Progenitor cell of endocrine pancreas (in vitro differentiated cells): ENCODE results near the gene CEP20. TPM values are rescaled to one million over a fixed set of nuclear protein-coding genes. Genes with fewer than 3 reads are reported as not detected.

Experiments used
- DNase-seq: peaks from one replicate; pipeline ENCODE4 v3.0.0; 2021; ENCODE audit warnings: low spot score; ENCODE audit not compliant: unreplicated experiment
- H3K27ac Mint-ChIP-seq: 2 replicates; pipeline ENCODE4 v1.8.0; 2021; ENCODE audit warnings: mild to moderate bottlenecking, moderate library complexity, mixed read lengths
- H3K27me3 Mint-ChIP-seq: 2 replicates; pipeline ENCODE4 v1.8.0; 2021; ENCODE audit warnings: mixed read lengths
- H3K36me3 Mint-ChIP-seq: 2 replicates; pipeline ENCODE4 v1.8.0; 2022; ENCODE audit warnings: mixed read lengths; ENCODE audit not compliant: insufficient read depth
- H3K4me1 Mint-ChIP-seq: 2 replicates; pipeline ENCODE4 v1.8.0; 2021; ENCODE audit warnings: low read depth, mixed read lengths
- H3K4me3 Mint-ChIP-seq: 2 replicates; pipeline ENCODE4 v1.8.0; 2021; ENCODE audit warnings: low read depth, mild to moderate bottlenecking, moderate library complexity, mixed read lengths
- H3K9me3 Mint-ChIP-seq: 2 replicates; pipeline ENCODE4 v1.8.0; 2021; ENCODE audit warnings: low read depth, mixed read lengths
- CTCF ChIP-seq: fragments of 200-600 bp; sonication (generic); IDR thresholded peaks from one replicate; pipeline ENCODE4 v1.5.0; 2021; ENCODE audit warnings: antibody characterized with exemption, mild to moderate bottlenecking; ENCODE audit not compliant: unreplicated experiment
- total RNA-seq: library from RNA; stranded (reverse); gene quantifications from 2 replicates; pipeline ENCODE4 v1.2.1, GENCODE V29; 2021

CEP20 gene
- total RNA-seq, 1 donor from 2014 or later = 23.8 TPM

GRCh38 chr16:15870011-15870410, 18.4 kb downstream of the CEP20 start:
- DNase-seq = no peak
- Mint-ChIP-seq H3K4me3 (no peak overlapping the region), H3K9me3 (no peaks in the 10 kb centered on the region), H3K27me3 (no peaks in the 10 kb centered on the region), H3K27ac (peak overlapping the region; percentile 11), H3K4me1 (no peaks in the 10 kb centered on the region), H3K36me3 (peaks cover 5% of the 10 kb centered on the region)
- TF ChIP-seq CTCF = no peak

- H3K27me3 Mint-ChIP-seq = peaks cover 2% of the 10 kb centered on the region
- no peak for DNase-seq
- TF ChIP-seq CTCF = no peak
- H3K9me3 Mint-ChIP-seq = no peaks in the 10 kb centered on the region
- no peaks in the 10 kb centered on the region for H3K4me1 Mint-ChIP-seq
- peaks cover 3% of the 10 kb centered on the region for H3K36me3 Mint-ChIP-seq
- no peak overlapping the region for H3K4me3 Mint-ChIP-seq
- H3K27ac Mint-ChIP-seq = no peak overlapping the region
Measured at GRCh38 chr16:15866451-15866850, 22.0 kb downstream of the CEP20 start.

- Mint-ChIP-seq H3K36me3 (peaks cover 3% of the 10 kb centered on the region), H3K4me1 (no peaks in the 10 kb centered on the region), H3K27ac (no peak overlapping the region), H3K27me3 (peaks cover 6% of the 10 kb centered on the region), H3K4me3 (no peak overlapping the region), H3K9me3 (no peaks in the 10 kb centered on the region)
- no peak for TF ChIP-seq CTCF
- no peak for DNase-seq
Measured at GRCh38 chr16:15865742-15866141, 22.7 kb downstream of the CEP20 start.

- no peak for TF ChIP-seq CTCF
- no peaks in the 10 kb centered on the region for H3K4me1 Mint-ChIP-seq
- H3K9me3 Mint-ChIP-seq = no peaks in the 10 kb centered on the region
Measured at GRCh38 chr16:15864939-15865338, 23.5 kb downstream of the CEP20 start.

GRCh38 chr16:15861996-15862395, 26.4 kb downstream of the CEP20 start:
- H3K27me3 Mint-ChIP-seq = peaks cover 29% of the 10 kb centered on the region
- DNase-seq = no peak
- H3K9me3 Mint-ChIP-seq = no peaks in the 10 kb centered on the region
- TF ChIP-seq CTCF = no peak
- H3K4me1 Mint-ChIP-seq = peaks cover 2% of the 10 kb centered on the region
- H3K4me3 Mint-ChIP-seq = no peak overlapping the region
- H3K36me3 Mint-ChIP-seq = no peaks in the 10 kb centered on the region
- no peak overlapping the region for H3K27ac Mint-ChIP-seq

More at GRCh38 chr16:15864939-15865338, 23.5 kb downstream of the CEP20 start:
- H3K4me3 Mint-ChIP-seq = no peak overlapping the region
- DNase-seq = no peak
- peaks cover 2% of the 10 kb centered on the region for H3K36me3 Mint-ChIP-seq
- H3K27ac Mint-ChIP-seq = no peak overlapping the region
- H3K27me3 Mint-ChIP-seq = peaks cover 9% of the 10 kb centered on the region
